ENCODE results near the gene INAFM2.

Gene INAFM2

GRCh38 chr15:40307421-40308211 lies 15.9 kb upstream of the INAFM2 start, which contains the start of gene PLCB2:
PLCB2 (minus strand) TSS chr15:40307935; CDS start chr15:40307672, 263 bp downstream.
- TF ChIP-seq FOXP2 (optimal IDR thresholded peaks at IDR 0.05; ENCODE audit: borderline replicate concordance, extremely low read depth, extremely low read length, insufficient read depth) (no peak), REST (IDR thresholded peaks at IDR 0.05; ENCODE audit: insufficient read depth in 1 of 2, low read depth in 2 of 2, low read length in 2 of 2) (no peak), POLR2AphosphoS5 (IDR thresholded peaks at IDR 0.05; ENCODE audit: low read depth, low read length) (no peak), SIN3A (IDR thresholded peaks at IDR 0.05; ENCODE audit: borderline replicate concordance, insufficient read depth, low read length) (no peak), TAF1 (IDR thresholded peaks at IDR 0.05; ENCODE audit: borderline replicate concordance, insufficient read depth, low read length) (no peak)

- TF ChIP-seq FOXP2 (optimal IDR thresholded peaks at IDR 0.05; ENCODE audit: borderline replicate concordance, extremely low read depth, extremely low read length, insufficient read depth) (no peak), REST (IDR thresholded peaks at IDR 0.05; ENCODE audit: insufficient read depth in 1 of 2, low read depth in 2 of 2, low read length in 2 of 2) (no peak), TAF1 (IDR thresholded peaks at IDR 0.05; ENCODE audit: borderline replicate concordance, insufficient read depth, low read length) (no peak), POLR2AphosphoS5 (IDR thresholded peaks at IDR 0.05; ENCODE audit: low read depth, low read length) (no peak)
Observed at GRCh38 chr15:40309344-40309862, 14.1 kb upstream of the INAFM2 start.

GRCh38 chr15:40310001-40310959 lies 13.2 kb upstream of the INAFM2 start:
- TF ChIP-seq SIN3A (IDR thresholded peaks at IDR 0.05; ENCODE audit: borderline replicate concordance, insufficient read depth, low read length): no peak
- TF ChIP-seq POLR2AphosphoS5 (IDR thresholded peaks at IDR 0.05; ENCODE audit: low read depth, low read length): no peak
- TF ChIP-seq REST (IDR thresholded peaks at IDR 0.05; ENCODE audit: insufficient read depth in 1 of 2, low read depth in 2 of 2, low read length in 2 of 2): no peak
- TF ChIP-seq TAF1 (IDR thresholded peaks at IDR 0.05; ENCODE audit: borderline replicate concordance, insufficient read depth, low read length): no peak
- TF ChIP-seq FOXP2 (optimal IDR thresholded peaks at IDR 0.05; ENCODE audit: borderline replicate concordance, extremely low read depth, extremely low read length, insufficient read depth): peak; percentile 32

GRCh38 chr15:40310993-40311392 lies 12.5 kb upstream of the INAFM2 start:
- TF ChIP-seq FOXP2 (optimal IDR thresholded peaks at IDR 0.05; ENCODE audit: borderline replicate concordance, extremely low read depth, extremely low read length, insufficient read depth) (no peak), SIN3A (IDR thresholded peaks at IDR 0.05; ENCODE audit: borderline replicate concordance, insufficient read depth, low read length) (no peak), REST (IDR thresholded peaks at IDR 0.05; ENCODE audit: insufficient read depth in 1 of 2, low read depth in 2 of 2, low read length in 2 of 2) (no peak), TAF1 (IDR thresholded peaks at IDR 0.05; ENCODE audit: borderline replicate concordance, insufficient read depth, low read length) (no peak), POLR2AphosphoS5 (IDR thresholded peaks at IDR 0.05; ENCODE audit: low read depth, low read length) (no peak)
